Mesendoderm (in vitro differentiated cells): Measurements from ENCODE around the gene COMMD9.

Experiments used
- DNase-seq: peaks from one replicate; pipeline ENCODE4 v3.0.0; 2013
- H2AK5ac ChIP-seq: 2 replicates; pipeline ENCODE4 v1.6.1; 2013; ENCODE audit warnings: low read length, inconsistent platforms
- H2BK120ac ChIP-seq: 2 replicates; pipeline ENCODE4 v1.6.1; 2013; ENCODE audit warnings: low read depth, mild to moderate bottlenecking, low read length, moderate library complexity, mixed read lengths
- H2BK15ac ChIP-seq: replicated peaks from 2 replicates; pipeline ENCODE4 v1.6.1; 2013; ENCODE audit warnings: low read depth, mild to moderate bottlenecking, moderate library complexity
- H2BK5ac ChIP-seq: 2 replicates; pipeline ENCODE4 v1.6.1; 2013; ENCODE audit warnings: low read length, inconsistent platforms
- H3K18ac ChIP-seq: 2 replicates; pipeline ENCODE4 v1.6.1; 2013; ENCODE audit warnings: mild to moderate bottlenecking, low read length, mixed read lengths
- H3K23ac ChIP-seq: one replicate; pipeline ENCODE4 v1.6.1; 2013; ENCODE audit warnings: low read length
- H3K27ac ChIP-seq: 2 replicates; pipeline ENCODE4 v1.5.1; 2013; ENCODE audit warnings: low read depth, mild to moderate bottlenecking, inconsistent platforms, low read length, moderate library complexity
- H3K27me3 ChIP-seq: 2 replicates; pipeline ENCODE4 v1.6.1; 2013; ENCODE audit warnings: low read length, control low read depth, mild to moderate bottlenecking, inconsistent platforms; ENCODE audit not compliant: insufficient read depth, poor library complexity
- H3K36me3 ChIP-seq: 2 replicates; pipeline ENCODE4 v1.6.1; 2013; ENCODE audit warnings: low read length, inconsistent platforms; ENCODE audit not compliant: control insufficient read depth, insufficient read depth
- H3K4ac ChIP-seq: one replicate; pipeline ENCODE4 v1.6.1; 2013; ENCODE audit warnings: low read depth, mild to moderate bottlenecking, low read length, moderate library complexity
- H3K4me1 ChIP-seq: 2 replicates; pipeline ENCODE4 v1.6.1; 2013; ENCODE audit warnings: low read depth, low read length, inconsistent platforms; ENCODE audit not compliant: control insufficient read depth
- H3K4me2 ChIP-seq: 2 replicates; pipeline ENCODE4 v1.6.1; 2013; ENCODE audit warnings: low read length
- H3K4me3 ChIP-seq: 2 replicates; pipeline ENCODE4 v1.5.1; 2013; ENCODE audit warnings: mild to moderate bottlenecking, low read length
- H3K56ac ChIP-seq: one replicate; pipeline ENCODE4 v1.6.1; 2013; ENCODE audit warnings: low read length
- H3K79me1 ChIP-seq: 2 replicates; pipeline ENCODE4 v1.6.1; 2013; ENCODE audit warnings: low read length, inconsistent platforms
- H3K79me2 ChIP-seq: 2 replicates; pipeline ENCODE4 v1.6.1; 2013; ENCODE audit warnings: mild to moderate bottlenecking, low read length; ENCODE audit not compliant: control insufficient read depth, insufficient read depth
- H3K9ac ChIP-seq: 2 replicates; pipeline ENCODE4 v1.6.1; 2013; ENCODE audit warnings: low read length, inconsistent platforms
- H4K5ac ChIP-seq: one replicate; pipeline ENCODE4 v1.6.1; 2013; ENCODE audit warnings: low read length
- H4K8ac ChIP-seq: one replicate; pipeline ENCODE4 v1.6.1; 2013; ENCODE audit warnings: low read depth, mild to moderate bottlenecking, control low read depth, low read length, moderate library complexity
- WGBS: extraction: QIAGEN DNeasy Blood & Tissue Kit; methylation state at CpG from one replicate; pipeline ENCODE4 v1.1.7; 2013; ENCODE audit warnings: low lambda C conversion rate, missing lambda C conversion rate; ENCODE audit not compliant: insufficient coverage; ENCODE audit errors: extremely low coverage; 5-methylcytosine and 5-hydroxymethylcytosine counted together

The COMMD9 gene

DNA sequence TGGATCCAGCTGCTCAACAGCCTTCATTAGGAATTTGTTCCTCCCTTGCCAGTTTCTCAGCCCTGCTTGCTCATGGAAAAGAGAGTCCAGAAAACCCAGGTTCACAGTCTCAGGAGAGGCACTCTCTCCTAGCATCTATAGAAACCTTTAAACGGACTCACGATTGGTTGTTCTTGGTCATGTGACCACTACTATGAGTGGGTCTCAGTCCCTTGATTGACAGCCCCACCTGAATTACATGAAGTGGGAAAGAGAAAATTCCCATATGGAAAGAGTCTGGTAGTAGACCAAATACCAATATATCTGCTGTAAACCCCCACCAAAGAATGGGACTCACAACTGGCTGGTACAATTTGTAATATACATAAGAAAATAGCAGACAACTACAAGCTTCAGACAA, 54.4 kb downstream of the COMMD9 start:
- H3K56ac ChIP-seq, result no peak overlapping the region
- H2BK120ac ChIP-seq, result no peak overlapping the region
- no peaks in the 10 kb centered on the region for H3K27me3 ChIP-seq
- no peak overlapping the region for H2BK15ac ChIP-seq
- no peaks in the 10 kb centered on the region for H3K4me1 ChIP-seq
- no peak overlapping the region for H4K8ac ChIP-seq
- H2AK5ac ChIP-seq, result no peak overlapping the region
- no peak overlapping the region for H2BK5ac ChIP-seq
- no peak overlapping the region for H3K4me3 ChIP-seq
- no peaks in the 10 kb centered on the region for H3K79me1 ChIP-seq
- H3K18ac ChIP-seq, result no peak overlapping the region
- no peaks in the 10 kb centered on the region for H3K79me2 ChIP-seq
- WGBS, result no CpG with 5 or more reads among the region's 2 CpGs
- H3K4me2 ChIP-seq, result no peak overlapping the region
- no peak overlapping the region for H3K9ac ChIP-seq
- no peak overlapping the region for H3K4ac ChIP-seq
- H4K5ac ChIP-seq, result no peak overlapping the region
- H3K23ac ChIP-seq, result no peak overlapping the region
- H3K36me3 ChIP-seq, result no peaks in the 10 kb centered on the region
- no peak for DNase-seq
- H3K27ac ChIP-seq, result no peak overlapping the region

DNA sequence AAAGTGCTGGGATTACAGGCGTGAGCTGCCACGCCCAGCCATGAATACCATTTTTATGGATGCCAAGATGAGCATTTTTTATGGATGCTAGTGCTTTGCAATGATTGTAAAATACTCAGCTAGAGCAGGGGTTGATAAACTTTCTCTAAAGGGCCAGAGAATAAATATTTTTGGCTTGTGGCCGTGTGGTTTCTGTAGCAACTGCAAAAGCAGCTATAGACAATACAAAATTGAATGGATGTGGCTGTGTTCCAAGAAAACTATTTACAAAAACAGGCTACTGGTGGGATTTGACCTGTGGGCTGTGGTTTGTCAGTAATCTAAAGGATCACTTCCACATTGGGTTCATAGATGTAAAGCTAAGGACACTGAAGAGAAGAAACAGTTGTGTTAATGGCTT, 56.0 kb downstream of the COMMD9 start:
- Histone ChIP-seq H3K23ac (no peak overlapping the region), H4K8ac (no peak overlapping the region), H4K5ac (no peak overlapping the region), H3K36me3 (no peaks in the 10 kb centered on the region), H3K9ac (no peak overlapping the region), H3K79me2 (no peaks in the 10 kb centered on the region), H3K4me2 (no peak overlapping the region), H3K79me1 (no peaks in the 10 kb centered on the region), H3K27ac (no peak overlapping the region), H3K18ac (no peak overlapping the region), H3K56ac (no peak overlapping the region), H3K4me1 (no peaks in the 10 kb centered on the region), H3K4ac (no peak overlapping the region), H2BK5ac (no peak overlapping the region), H2BK15ac (no peak overlapping the region), H2BK120ac (no peak overlapping the region), H3K27me3 (no peaks in the 10 kb centered on the region), H3K4me3 (no peak overlapping the region), H2AK5ac (no peak overlapping the region)
- WGBS, result no CpG with 5 or more reads among the region's 3 CpGs
- no peak for DNase-seq

DNA sequence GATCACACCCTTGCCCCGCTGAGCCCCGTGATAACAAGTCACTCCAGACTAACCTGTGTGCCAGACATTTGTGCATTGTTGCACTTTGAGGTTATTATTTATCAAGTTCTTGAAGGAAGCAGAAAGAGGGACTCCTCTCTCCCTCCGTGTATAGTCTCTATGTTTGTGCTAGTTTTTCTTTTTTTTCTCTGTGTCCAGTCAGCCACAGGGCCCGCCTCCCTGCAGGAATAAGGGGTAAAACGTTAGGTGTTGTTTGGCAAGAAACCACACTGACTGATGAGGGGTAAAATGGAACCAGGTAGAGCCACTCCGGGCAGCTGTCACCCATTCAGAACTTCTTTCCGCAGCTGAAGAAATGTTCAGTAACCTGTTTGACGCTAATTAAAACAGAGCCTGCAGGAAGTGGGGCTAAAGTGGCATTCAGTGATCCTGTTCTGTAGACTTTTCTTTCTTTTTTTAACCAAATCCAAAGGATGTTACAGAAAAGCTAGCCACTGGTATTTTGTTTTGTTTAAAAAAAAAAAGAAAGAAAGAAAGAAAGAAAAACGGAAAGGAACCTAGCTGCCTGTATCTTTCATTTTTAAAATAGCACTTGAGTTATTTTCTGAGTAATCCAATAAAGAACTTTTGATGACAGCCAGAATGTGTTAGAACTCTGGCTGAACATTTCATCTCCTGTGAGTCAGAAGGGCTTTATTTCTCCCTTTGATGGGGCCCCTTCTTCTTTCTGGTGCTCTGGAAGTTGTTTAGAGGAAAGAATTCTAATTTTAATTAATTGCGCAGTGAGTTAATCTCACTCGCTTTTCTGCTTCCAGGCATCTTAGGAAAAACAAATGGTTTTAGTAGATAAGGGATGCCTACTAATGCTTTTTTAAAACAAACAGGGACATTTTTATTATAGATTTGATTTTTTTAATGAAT, 58.2 kb downstream of the COMMD9 start:
- Histone ChIP-seq H3K9ac (no peak overlapping the region), H3K27me3 (no peaks in the 10 kb centered on the region), H3K4me1 (no peaks in the 10 kb centered on the region), H4K8ac (no peak overlapping the region), H3K4me2 (no peak overlapping the region), H3K23ac (no peak overlapping the region), H3K79me2 (no peaks in the 10 kb centered on the region), H2BK5ac (no peak overlapping the region), H3K56ac (no peak overlapping the region), H3K27ac (no peak overlapping the region), H3K18ac (no peak overlapping the region), H3K36me3 (no peaks in the 10 kb centered on the region), H3K4ac (no peak overlapping the region), H3K79me1 (no peaks in the 10 kb centered on the region), H2BK15ac (no peak overlapping the region), H3K4me3 (no peak overlapping the region), H2AK5ac (no peak overlapping the region), H2BK120ac (no peak overlapping the region), H4K5ac (no peak overlapping the region)
- WGBS, result no CpG with 5 or more reads among the region's 11 CpGs
- DNase-seq, result no peak

DNA sequence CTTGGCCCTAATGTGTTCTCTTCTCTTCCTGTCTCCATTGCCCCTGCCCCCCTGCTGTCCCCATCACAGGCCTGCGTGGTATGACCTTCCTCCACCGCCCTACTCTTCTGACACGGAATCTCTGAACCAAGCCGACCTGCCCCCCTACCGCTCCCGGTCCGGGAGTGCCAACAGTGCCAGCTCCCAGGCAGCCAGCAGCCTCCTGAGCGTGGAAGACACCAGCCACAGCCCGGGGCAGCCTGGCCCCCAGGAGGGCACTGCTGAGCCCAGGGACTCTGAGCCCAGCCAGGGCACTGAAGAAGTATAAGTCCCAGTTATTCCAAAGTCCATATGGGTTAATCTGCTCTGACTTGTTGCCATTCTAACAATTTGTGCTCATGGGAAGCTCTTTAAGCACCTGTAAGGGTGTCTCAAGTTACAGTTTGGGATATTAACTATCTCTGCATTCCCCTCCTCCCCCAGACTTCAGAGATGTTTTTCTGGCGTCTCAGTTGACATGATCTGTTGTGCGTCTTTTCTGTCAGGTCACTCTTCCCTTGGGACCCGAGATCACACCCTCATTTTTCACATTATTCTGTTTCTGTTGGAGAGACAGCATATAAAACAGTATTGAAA, 60.0 kb downstream of the COMMD9 start:
- H3K4me3 ChIP-seq, result no peak overlapping the region
- no peak overlapping the region for H3K4me2 ChIP-seq
- H3K23ac ChIP-seq, result no peak overlapping the region
- H3K4me1 ChIP-seq, result no peaks in the 10 kb centered on the region
- H2AK5ac ChIP-seq, result no peak overlapping the region
- H3K18ac ChIP-seq, result no peak overlapping the region
- H2BK120ac ChIP-seq, result no peak overlapping the region
- H2BK5ac ChIP-seq, result no peak overlapping the region
- H3K4ac ChIP-seq, result no peak overlapping the region
- no peak overlapping the region for H4K8ac ChIP-seq
- WGBS, result no CpG with 5 or more reads among the region's 12 CpGs
- no peak overlapping the region for H3K9ac ChIP-seq
- no peaks in the 10 kb centered on the region for H3K36me3 ChIP-seq
- H3K79me1 ChIP-seq, result no peaks in the 10 kb centered on the region
- no peak for DNase-seq
- H3K27me3 ChIP-seq, result no peaks in the 10 kb centered on the region
- no peak overlapping the region for H3K56ac ChIP-seq
- H4K5ac ChIP-seq, result no peak overlapping the region
- no peaks in the 10 kb centered on the region for H3K79me2 ChIP-seq
- H2BK15ac ChIP-seq, result no peak overlapping the region
- H3K27ac ChIP-seq, result no peak overlapping the region

DNA sequence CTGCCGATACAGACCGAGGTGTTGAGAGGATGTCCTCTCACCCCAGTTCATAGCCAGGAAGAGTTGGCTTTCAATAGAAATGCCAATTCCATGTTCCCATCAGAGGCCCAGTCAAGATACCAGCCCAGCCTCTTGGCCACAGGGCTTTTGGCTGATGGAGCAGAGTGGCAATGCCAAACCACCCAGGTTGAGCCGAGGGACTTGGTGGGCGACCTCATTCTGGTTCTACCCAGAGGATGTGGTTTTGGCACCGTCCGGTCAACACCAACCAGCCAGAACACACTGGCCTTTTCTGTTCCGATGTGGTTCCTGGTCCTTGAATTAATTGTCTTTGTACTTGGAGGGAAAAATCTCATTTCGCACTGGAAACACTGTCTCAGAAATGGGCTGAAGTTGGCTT, 60.5 kb downstream of the COMMD9 start:
- Histone ChIP-seq H3K27me3 (no peaks in the 10 kb centered on the region), H3K27ac (no peak overlapping the region), H3K79me1 (no peaks in the 10 kb centered on the region), H3K9ac (no peak overlapping the region), H3K56ac (no peak overlapping the region), H3K18ac (no peak overlapping the region), H3K36me3 (no peaks in the 10 kb centered on the region), H3K4me3 (no peak overlapping the region), H3K79me2 (no peaks in the 10 kb centered on the region), H2AK5ac (no peak overlapping the region), H2BK120ac (no peak overlapping the region), H3K4me2 (no peak overlapping the region), H2BK15ac (no peak overlapping the region), H2BK5ac (no peak overlapping the region), H4K8ac (no peak overlapping the region), H3K23ac (no peak overlapping the region), H3K4me1 (no peaks in the 10 kb centered on the region), H4K5ac (no peak overlapping the region), H3K4ac (no peak overlapping the region)
- no peak for DNase-seq
- WGBS, result no CpG with 5 or more reads among the region's 8 CpGs
